GM21526 (cell line): ENCODE results near the gene RSPH1.

ENCODE experiments used
- ATAC-seq: cut with Tn5 transposase; IDR thresholded peaks from one replicate; pipeline ENCODE4 v1.9.1; 2021; ENCODE audit warnings: moderate library complexity; ENCODE audit not compliant: unreplicated experiment, low FRiP score

The RSPH1 gene

DNA sequence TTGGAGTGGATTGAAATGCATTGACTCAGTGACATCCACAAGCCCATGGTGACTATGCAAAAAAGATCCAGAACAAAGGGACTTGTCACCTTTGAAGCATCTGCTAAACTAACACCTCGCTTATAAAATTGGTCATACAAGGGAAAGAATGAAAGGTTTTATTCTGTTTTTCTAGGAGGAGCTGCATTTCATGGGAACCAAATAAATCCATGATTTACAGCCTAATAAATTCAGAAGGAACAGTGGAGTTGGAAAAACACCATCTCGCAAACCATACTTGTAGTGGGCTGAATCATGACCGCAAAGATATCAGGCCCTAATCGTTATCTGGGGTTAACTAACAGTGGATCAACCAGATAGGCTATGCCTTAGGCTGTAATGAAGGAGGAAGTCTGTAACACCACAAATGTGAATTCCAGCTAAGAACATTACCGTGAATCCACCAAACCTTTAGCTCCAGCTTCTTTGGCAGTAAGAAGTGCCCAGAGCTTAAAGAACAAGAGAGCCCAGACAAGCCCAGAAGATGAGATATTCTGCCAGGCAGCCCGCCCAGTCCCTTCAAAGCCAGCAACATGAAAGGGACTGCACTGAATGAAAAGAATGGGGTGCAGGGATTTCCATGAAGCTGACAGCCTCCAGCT is 27.4 kb downstream of the RSPH1 start:
- ATAC-seq = no peak

DNA sequence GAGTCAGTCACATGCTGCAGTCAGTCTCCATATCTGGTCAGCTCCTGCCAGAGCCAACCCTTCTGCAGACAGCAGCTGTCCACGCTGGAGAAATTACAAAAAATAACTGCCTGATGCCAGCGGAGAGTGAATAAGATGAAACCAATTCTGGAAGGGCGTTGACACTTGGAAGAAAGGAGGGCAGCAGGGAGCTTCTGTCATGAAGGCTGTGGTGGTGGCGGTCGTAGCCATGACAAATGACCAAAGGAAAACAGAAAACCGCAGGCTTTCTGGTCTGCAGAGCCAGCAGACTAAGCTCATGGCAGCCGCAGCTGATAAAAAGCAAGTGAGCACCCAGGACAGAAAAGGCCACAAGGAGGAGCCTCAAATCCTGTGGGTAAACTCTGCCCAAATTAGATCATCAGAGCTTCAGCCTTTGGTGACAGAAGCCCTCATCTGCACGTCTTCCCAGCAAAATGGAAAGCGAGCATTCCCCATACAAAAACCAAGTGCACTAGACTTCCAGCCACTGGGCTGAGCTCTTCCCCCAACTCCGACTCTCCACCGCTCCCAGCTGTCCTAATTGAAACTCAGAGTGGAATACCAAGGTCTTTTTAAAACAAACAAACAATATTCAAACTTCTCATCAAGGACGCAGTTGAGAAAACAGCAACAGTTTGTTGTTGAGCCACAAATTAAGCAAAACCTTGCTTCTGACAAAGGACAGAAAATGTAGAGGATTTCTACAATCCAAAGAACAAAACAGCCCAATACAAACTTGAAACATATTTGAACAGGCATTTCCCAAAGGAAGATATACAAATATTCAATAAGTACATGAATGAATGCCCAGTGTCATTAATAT is 28.7 kb downstream of the RSPH1 start:
- ATAC-seq = no peak

DNA sequence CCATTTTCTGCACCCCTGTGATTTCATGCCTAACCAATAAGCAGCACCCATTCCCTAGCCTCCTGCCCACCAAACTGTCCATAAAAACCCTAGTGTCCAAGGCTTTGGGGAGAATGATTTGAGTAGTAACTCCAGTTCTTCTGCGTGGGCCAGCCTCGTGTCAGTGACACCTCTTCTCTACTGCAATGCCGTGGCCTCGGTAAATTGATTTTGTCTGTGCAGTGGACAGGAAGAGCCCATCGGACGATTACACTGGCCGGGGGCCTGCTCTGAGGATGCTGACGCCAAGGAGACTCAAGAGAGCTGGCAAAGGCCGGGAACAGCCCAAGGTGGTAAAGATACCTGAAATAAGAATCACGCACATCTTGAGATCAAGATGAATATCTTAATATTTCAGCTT is 29.3 kb downstream of the RSPH1 start:
- ATAC-seq = no peak

DNA sequence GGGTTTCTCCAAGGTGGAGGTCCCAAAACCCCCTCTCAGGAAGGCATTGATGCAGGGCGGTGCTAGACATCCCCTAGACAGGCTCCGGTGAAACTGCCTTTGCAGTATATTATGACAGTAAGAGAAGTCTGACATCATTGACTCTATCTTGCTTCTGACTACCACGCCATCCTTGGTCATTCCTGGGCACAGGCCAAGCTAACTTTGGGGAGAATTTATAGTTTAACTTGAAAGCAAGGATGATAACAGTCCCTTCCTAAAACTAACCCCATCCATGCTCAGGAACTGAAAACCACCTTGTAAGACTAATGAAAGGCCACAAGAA is 30.3 kb downstream of the RSPH1 start:
- no peak for ATAC-seq

DNA sequence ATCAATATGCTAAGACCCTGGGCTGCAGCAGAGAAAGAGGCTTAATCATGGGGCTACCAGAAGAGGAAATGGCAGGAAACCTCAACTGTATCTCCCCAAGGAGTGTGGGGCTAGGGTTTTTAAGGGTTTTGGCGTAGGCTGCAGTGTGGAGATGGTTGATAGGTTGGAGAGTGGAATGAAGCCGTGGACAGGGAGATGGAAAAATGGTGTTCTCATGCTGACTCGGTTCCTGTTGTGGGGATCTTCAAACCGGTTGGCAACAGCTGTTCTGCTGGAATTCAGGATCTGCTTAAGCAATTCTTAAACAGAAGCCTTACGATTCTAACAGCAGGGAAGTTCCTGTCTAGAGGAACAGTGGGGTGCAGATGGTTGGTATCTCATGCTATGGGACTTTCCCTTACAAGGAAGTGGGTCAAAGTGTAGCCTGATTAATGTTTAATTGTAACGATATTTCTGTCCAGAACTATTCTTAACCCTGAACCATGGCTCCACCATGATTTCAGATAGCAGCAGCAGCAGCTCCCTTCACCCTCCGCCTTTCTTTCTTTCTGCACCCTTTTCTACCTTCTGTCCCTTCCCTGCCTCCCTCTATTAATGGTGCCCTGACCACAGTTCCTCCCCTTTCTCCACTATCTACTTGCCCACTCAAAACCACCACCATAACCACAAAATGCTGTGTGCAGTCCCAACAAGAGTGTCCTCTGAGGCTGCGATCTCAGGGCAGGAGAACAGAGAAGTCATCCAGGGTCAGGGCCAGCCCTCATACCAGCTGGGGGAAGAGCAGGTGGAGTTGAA is 30.8 kb downstream of the RSPH1 start:
- ATAC-seq = no peak

DNA sequence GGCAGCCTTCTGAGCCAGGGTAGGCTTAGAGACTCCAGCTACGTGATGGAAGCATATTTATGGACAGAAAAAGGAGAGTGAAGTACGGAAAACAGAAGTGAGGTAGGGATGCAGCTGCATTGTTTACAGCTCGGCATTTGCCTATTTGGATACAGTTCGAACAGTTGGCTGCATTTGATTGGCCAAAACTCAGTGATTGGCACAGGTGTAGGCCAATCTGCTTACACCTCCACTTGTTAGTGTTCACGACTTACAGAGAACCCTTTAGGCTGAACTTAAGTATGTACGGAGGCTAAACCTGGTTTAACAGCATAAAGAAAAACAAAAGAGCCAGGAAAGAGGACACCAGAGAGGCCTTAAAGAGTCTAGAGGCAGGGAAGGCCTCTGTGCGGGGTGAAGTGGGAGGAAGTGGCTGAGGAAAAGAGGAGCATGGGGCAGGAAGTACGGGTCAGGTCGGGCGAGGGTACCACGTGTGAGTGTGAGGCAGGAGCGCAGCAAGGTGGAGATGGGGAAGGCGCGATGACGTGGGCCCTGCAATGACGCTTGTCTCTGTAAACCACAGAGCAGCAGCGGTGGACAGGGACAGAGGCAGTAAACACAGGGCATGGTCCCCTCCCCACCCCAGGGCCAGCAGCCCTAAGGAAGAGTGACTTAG is 32.0 kb downstream of the RSPH1 start:
- ATAC-seq = no peak

DNA sequence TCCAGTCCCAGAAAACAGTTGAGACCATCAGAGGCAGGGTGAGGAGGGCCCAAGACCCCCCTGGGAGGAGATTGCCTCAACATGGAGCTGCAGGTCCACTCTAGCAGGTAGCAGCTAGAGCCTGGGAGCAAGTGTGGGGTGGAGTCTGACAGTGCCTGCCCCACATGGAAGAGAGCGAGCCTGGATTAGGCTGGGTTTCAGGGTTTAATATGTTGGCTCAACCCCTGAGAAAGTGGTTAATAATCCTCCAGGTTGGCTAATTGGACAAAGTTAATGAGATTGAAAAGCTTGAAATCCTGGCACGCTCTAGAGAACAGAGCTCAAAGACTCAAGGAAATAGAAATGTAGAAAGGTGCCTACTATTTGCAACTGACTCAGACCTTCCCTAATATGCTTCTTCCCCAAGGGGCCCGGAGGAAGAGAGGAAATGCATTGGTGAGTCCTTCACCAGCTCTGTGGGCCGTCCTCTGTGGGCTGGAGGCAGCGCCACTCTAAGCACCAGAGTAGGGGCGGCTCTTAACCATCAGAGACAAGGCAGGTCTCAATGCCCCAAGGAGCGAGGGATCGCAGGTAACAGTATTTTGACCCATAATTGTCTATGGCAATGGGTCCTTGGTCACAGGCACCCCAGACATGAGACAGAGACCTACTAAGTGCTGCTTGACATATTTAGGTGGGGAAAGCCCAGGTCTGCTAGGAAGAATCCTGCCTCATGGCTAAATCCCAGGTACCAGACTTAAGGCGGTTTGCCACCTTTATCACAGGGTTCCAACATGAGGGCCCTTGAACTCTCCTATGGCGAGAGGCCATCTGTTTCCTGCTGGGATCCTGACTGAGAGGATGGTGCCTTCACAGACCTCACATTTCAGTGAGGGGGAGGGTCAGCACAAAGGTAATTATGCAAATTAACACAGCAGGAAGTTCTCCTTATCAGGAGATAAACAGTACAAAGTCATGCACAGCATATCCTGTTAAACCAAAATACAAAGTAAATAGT is 33.8 kb downstream of the RSPH1 start:
- no peak for ATAC-seq

DNA sequence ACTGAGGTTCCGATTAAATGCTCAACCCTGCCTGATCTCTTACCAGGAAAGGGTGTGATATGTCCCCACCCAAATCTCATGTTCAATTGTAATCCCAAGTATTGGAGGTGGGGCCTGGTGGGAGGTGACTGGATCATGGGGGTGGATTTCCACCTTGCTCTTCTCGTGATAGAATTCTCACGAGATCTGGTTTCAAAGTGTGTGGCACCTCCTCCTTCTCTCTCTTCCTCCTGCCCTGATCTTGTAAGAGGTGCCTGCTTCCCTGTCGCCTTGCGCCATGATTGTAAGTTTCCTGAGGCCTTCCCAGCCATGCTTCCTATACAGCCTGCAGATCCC is 34.9 kb downstream of the RSPH1 start:
- peak; percentile 8 for ATAC-seq

DNA sequence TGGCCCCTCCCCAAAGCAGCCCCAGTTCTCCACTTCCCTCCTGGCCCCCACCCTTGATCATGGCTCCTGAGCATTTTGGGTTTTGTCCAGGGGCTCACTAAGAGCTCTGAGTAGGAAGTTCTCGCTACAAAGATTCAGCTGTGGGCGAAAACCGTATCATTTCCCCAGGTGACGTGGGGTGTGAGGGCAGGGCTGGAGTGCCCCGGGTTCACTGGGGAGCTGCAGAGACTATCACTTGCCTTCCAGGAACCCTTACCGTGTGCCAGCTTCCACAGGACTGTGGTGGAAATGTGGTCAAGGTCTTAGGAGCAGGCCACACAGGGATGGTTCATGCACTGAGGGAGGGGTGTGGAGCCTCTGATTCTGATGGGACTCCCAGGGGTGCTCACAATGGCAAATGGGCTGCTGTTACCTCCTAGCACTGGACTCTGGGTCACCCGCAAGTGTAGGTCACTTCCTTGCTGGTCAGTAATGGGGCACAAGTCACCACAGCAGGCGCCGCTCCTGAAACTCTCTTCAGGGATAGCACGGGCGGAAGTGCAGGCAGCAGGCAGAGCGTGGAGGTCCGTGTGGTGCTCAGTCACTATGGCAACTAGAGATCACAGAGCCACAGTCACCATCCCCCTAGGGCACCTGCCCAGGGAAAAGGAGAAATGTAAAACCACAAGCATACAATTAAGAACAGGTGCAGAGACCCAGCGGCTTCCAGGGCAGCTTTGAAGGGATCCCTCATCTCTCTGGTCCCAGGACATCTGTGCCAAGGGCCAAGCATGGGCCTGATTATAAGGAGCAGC is 35.4 kb downstream of the RSPH1 start:
- ATAC-seq = peak; percentile 45

DNA sequence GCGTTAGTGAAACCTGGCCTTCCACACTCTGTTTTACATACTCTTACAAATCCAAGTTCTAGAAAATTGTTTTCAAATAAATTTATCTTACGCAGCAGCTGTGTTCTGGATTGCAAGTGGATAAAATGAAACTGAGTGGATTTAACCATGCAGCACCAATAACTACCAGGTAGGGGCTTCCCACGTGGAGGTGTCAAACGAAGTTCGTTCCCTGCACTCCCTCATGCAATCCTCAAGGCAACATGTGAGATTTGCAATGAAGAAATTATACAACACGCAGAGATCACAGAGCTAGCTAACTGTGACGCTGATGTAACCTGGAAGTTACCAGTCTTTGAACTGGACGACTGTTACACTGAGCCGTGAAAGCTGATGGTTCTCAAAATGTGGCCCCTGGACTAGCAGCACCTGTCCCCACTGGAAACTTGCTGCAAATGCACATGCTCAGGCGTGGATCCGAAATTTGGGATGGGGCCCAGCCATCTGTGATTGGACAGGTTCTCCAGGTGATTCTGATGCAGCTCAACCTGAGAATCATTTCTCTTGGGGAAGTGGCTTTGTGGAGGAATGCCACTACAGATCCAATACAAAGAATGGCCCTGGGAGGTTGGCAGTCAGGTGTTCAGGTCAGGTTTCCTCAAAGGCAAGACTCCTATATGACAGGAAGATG is 36.3 kb downstream of the RSPH1 start:
- ATAC-seq = no peak

DNA sequence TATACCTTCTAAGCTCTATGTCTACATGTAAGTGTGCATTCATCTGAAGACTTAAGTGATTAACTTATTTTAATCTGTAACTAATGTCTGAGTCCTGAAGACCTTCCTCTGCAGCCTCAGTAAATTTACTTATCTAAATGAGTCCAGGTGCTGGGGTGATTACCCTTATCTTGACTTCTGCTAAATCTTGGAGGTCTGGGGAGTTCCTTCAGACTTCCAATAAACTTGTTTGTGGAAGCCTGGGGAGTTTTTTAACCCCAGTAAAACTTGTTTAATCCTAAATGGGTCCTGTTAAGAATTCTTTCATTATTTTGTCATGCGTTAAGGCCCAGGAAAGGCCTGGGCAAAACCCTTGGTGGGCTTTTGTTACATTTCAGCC is 37.0 kb downstream of the RSPH1 start:
- ATAC-seq = no peak

DNA sequence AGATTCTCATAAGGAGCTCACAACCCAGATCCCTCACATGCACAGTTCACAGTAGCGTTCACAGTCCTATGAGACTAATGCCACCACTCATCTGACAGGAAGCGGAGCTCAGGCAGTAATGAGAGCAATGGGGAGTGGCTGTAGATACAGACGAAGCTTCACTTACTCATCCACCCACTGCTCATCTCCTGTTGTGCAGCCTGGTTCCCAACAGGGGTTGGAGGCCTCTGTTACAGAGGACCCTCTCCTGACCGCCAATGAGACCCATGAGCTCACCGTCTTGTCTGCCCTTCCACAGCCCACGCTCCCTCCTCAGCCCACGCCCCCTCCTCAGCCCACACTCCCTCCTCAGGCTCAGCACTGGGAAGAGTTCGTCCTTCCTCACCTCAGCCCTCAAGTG is 39.6 kb downstream of the RSPH1 start:
- ATAC-seq = no peak

DNA sequence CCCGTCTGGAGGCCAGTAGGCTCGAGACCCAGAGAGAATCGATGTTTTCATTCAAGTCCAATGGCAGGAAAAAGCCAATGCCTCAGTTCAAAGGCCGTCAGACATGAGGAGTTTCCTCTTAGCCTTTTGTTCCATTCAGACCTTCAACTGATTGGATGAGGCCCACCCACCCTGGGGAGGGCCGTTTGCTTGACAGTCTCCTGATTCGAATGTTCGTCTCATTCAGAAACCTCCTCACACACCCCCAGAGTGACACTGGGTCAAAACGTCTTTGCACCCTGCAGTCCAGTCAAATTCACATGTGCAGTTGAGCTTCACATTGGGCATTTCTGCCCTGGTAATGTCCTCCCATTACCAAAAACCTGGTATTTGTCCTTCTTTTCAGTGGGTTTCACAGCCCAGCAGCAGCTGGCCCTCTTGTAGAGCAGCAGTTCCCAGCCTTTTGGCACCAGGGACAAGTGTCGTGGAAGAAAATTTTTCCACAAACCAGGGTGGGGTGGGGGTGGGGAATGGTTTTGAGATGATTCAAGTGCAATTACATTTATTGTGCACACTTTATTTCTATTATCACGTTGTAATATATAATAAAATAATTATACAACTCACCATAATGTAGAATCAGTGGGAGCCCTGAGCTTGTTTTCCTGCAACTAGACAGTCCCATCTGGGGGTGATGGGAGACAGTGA is 40.1 kb downstream of the RSPH1 start:
- ATAC-seq = no peak

DNA sequence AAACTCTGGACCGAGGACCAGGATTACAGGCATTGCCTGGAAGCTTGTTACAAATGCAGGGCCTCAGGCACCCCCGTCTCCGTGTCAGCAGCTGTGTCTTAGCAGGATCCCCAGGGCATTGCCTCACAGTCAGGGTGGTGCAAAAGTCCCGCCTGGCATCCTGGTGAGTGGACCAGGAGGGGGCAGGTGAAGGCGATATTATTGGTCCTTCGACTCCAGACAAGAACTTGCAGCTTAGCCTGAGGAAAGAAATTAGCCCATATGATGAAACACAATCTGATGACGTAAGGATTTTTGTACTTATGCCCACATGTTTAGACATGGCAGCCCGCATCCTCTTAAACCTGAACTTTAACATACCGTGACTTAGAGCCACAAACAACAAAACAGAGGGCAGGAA is 40.8 kb downstream of the RSPH1 start:
- no peak for ATAC-seq

DNA sequence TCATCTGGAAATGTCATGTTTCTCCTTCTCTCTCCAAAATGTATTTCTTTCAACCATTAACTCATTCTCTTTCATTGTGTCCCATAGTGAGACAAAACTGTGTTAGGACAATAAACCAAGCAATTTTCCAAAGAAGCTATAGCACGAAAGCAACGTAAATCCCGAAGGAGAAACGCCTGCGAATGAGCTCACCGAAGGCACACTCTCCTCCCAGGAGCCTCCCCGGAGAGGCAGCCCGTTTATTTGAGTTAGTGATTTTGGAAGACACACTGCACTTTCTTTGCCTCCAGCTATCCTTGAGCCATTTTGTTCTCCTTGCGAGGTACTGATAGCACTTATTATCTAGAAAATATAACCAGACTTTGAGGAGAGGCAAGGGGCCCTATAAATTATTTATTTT is 41.2 kb downstream of the RSPH1 start:
- no peak for ATAC-seq

DNA sequence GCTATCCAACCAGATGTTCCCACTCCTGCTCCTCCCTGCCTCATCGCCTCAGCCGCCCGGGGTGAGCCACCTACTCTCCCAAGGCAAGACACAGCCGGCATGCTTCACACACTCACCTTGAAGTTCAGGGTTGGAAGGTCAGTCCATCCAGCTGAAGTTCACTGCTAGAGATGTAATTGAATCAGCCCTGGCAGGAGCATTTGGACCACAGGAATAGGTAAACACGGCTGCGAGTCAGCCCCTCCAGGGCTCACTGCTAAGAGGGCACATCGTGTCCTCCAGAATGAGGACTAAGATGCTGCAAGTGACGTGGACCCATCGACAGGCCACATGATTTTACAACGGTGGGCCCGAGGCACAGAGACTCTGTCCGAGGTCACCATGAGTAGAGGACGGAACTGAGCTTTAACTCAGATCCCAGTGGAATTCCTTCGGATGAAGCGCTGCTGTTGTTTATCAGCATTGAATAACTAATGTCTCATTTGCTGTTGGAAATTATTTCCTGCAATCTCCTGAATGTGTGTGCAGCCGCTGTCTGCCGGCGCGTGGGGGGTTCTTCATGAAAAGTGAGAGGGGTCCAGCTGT is 41.9 kb downstream of the RSPH1 start:
- no peak for ATAC-seq

DNA sequence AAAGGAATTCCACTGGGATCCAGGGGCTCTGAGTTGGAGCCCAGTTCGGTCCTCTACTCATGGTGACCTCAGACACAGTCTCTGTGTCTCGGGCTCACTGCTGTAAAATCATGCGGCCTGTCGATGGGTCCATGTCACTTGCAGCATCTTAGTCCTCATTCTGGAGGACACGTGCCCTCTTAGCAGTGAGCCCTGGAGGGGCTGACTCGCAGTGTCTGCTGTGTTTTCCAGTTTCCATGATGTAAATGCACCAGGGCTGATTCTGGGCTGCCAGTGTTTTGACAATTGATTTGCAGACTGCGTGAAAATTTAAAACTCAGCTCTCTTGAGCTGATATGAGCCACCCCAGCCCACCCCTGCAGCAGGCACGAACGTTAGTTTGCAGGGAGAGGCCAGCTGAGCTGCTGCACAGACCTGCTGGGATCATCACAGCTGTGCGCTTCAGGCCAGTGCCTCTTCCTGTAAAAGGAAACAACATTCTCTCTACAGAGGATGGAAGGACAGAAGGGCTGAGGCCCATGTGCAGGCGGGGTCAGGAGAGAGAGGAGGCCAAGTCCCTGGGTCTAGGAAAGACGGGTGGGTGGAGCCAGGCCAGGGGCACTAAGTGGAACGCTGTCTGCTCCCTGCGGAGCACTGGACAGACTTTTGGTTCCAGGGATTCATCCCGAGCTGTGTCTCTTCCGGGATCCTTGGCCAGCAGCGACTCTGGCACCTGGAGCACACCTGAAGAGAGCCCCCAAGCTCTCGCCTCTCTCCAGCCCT is 42.6 kb downstream of the RSPH1 start:
- no peak for ATAC-seq
